IPS-NIHi7 (cell line): ENCODE measurements around the gene SPATC1L.
"Not testable (repeated sequence)": the region's sequence is repeated elsewhere in the genome, so short reads cannot be mapped to it uniquely, and the experiment has no call there.

ENCODE experiments used
- DNase-seq: peaks from one replicate; pipeline ENCODE4 v3.0.0; 2012; ENCODE audit warnings: mixed read lengths; ENCODE audit errors: extremely low spot score

SPATC1L gene

DNA sequence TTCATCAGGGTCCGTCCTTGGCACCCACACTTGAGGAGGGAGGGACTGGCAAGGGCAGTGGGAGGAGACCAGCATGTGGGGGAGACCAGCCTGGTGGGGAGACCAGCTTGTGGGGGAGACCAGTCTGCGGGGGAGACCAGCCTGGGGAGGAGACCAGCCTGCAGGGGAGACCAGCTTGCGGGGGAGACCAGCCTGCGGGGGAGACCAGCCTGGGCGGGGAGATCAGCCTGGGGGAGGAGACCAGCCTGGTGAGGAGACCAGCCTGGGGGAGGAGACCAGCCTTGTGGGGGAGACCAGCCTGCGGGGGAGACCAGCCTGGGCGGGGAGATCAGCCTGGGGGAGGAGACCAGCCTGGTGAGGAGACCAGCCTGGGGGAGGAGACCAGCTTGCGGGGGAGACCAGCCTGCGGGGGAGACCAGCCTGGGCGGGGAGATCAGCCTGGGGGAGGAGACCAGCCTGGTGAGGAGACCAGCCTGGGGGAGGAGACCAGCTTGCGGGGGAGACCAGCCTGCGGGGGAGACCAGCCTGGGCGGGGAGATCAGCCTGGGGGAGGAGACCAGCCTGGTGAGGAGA is 836 bp downstream of the SPATC1L start:
- peak; percentile 4 for DNase-seq

DNA sequence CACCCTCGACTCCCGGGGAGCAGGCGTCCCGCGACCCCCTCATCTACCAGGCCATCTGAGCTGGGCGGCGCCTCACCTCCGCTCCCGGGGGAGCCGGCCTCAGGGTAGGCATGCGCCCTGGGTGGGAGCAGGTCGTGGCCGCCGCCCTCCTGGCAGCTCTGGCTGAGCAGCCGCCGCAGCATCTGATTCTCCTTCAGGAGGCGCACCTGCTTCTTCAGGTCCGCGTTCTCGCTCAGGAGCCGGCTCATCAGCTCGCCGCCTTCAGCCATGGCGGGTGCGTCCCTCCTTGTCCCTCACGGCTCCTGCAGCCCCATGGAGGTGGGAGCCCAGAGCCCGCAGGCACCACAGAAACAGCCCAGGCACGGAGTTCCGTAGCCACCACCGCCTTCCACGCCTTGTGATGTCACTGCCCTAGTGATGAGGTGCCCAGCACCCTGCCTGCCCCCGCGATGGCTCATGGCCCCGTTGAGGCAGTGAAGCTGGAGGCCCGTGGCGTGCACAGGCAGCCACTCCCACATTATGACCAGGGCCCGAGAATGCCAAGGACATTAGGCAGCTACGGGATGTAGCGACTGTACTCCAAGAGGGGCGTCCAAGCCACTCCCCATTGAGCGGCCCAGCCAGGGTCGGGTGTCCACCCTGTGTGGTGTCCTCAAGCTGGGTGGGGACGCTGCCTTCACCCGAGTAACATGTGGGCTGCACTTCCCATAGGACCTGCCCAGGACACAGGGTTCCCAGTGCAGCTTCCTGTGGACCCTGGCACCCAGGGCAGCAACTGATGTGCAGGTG is 1.5 kb downstream of the SPATC1L start:
- peak; percentile 14 for DNase-seq

DNA sequence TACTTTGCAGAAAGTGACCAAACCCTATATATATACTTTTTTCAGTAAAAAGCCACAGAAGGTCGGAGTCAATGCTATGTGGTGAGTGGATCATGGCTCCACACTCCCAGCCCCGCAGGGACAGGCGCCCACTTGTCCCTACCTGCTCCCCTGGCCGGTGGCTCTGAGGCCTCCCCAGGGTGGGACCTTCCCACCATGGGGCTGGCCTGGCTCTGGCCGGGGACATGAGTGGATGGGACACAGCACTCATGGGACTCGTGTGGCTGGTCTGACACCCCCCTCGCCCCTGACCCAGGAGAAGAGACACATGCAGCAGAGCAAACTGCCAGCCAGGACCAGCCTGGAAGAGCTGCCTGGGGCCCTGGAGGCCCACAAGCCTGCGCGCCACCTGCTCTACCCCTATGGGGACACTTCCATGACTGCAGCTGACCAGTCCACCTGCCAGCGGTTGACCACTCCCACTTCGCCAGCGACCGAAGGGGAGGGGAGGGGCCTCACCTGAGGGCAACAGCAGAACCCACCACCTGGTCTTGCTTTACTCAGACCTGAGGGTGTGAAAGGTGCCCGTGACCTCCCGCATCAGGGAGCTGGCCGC is 2.2 kb downstream of the SPATC1L start:
- DNase-seq = peak; percentile 1

DNA sequence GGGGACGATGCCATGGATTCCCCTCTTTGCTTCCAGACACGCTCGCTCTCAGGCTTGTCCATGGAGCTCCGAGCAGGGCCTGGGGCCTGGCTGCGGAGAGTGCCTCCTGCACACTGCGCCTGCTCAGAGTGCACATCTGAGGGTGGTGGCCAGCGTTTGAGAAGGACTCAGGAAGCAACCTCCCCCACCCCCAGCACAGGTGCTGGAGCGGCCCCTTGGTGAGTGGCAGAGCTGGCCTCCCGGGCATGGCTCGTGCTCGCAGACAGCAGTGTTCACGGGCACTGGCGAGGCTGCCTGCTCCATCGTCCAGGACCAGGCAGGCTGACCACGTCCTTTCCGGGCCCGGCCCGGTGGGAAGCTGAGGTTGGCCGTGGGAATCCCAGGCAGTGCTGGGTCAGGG is 2.8 kb downstream of the SPATC1L start:
- DNase-seq = peak; percentile 3

DNA sequence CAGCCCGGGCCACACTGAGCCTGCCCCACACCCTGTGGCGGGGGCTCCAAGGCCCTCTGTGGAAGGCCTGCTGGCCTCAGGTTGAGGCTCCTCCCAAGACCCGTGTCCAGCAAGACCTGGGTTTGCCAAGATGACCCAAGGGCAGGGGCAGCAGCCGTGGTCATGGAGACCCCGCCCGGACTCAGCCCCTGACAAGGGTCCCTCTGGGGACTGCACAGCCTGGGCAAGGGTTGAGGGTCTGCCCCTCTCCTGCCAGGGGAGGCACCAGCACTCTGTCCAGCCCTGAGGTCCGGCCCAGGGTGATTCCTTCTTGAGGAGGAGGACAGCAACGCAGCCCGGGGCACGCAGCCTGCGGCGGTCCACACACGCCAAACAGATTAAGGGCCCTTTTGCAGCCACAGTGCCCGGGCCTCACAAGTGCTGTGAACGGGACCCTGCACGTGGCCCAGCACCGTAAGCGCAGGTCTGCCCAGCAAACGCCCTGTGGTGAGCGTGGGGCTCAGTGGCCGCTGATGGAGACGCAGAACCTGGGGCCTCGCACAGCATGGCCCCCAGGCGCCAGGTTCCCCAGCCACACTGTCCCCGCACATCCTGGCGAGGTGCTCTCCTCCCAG is 3.4 kb downstream of the SPATC1L start:
- no peak for DNase-seq

DNA sequence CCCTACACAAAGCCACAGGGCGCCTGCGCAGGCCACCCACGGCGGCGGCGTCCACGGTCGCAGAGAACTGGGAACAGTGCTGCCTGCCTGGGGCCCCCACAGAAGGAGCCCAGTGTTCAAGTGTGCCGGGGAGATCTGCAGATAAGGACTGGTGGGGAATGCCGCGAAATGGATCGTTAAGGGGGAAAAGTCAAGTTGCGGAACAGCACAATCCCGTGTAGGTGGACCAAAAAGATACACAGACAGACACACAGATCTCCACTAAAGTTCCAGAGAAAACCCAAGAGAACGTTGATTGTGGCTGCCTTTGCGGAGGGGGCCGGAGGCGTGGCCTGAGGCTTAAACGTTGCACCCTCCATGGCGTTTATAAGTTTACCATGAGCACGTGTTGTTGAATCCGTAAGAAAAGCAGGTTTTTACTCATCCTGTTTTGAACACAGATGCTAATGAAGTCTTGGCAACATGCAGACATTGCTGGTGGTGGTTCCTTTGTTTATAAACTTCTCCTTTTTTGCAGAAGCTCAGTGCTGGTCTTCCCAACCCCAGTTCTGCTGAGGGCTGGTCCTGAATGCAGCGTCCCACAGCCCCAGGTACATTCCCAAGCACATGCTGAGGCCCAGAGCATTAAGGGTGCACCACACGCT is 4.1 kb downstream of the SPATC1L start:
- DNase-seq = no peak

DNA sequence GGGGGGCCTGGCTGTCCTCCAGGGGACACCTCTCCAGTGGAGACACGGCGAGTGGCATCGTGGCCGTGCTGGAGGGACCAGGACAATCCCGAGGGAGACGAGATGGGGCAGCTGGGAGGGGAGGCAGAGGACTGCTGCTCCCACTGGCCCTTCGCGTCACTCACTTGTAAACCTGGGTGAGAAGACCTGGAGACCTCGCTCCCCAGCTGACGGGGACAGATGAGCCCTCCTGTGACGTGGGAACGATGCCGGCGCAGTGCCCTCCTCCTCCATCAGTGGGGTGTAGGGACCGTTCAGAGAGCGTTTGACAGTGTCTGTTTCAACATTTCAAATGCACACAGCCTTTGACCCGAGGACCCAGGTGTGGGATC is 4.6 kb downstream of the SPATC1L start:
- DNase-seq = peak; percentile 6

DNA sequence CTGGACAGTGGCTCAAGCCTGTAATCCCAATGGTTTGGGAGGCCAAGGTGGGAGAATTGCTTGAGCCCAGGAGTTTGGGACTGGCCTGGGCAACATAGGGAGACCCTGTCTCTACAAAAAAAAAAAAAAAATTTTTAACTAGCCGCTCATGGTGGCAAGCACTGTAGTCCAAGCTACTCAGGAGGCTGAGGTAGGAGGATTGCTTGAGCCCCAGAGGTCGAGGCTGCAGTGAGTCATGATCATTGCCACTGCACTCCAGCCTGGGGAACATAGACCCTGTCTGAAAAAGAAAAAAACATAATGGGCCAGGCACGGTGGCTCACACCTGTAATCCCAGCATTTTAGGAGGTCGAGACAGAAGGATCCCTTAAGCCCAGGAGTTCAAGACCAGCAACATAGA is 5.3 kb downstream of the SPATC1L start:
- no peak for DNase-seq

DNA sequence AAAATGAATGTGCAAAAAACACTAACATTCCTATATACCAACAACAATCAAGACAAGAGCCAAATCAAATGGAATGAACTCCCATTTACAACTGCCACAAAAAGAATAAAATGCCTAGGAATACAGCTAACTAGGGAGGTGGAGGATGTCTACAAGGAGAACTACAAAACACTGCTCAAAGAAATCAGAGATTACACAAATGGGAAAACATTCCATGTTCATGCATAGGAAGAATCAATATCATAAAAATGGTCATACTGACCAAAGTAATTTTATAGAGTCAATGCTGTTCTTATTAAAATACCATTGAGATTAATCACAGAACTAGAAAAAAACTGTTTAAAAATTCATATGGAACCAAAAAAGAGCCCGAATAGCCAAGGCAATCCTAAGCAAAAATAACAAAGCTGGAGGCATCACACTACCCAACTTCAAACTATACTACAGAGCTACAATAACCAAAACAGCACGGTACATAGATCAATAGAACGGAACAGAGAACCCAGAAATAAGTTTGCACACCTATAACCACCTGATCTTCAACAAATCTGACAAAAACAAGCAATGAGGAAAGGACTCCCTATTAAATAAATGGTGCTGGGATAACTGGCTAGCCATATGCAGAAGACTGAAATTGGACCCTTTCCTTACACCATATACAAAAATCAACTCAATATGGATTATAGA is 7.7 kb downstream of the SPATC1L start:
- DNase-seq = not testable (repeated sequence)

DNA sequence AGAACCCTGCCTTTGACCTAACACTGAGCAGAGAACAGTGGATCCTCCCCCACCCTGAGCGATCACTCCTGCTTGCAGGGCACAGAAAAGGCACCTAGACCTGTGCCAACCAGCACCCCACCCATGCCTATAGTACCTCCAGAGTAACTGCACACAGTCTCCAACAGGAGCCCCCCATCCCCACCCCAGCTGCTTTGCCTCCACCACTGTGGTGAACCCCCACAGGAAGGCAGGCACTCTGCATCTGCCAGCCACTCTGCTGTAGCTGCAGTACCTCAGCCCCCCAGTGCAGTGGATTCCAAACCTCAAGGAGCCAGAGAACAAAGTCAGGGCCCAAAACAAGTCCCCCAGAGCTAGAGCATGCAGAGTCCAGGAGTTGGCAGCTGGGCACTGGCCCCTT is 10.7 kb downstream of the SPATC1L start:
- no peak for DNase-seq

DNA sequence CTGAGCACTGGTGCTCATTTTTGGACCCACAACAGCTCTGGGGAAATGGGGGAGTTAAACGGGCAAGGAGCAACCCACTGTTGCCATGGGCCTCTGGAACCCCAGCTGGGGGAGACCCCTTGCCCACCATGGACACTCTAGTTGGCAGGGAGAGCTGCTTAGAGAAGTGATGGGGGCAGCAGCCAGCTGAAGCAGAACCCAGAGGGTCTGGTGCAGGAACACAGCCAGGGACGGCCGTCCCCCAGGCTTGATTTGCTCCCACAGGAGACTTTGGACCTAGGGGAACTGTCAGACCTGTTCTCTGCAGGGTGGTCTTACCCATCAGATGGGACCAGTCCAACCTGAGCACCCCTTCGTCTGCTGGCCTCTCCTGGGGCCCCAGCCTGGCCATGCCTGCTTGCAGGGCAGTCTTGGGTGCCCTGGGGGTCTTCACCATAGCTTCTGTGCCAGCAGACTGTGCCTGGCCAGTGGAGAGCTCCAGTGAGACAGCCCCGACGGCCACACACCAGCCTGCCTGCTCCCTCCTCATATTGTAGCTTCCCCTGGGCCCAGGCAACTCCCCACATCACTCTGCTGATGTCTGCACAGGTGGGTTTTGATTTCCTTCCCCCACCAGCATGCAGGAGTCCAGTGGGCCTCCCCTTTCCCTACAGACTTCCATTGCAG is 11.3 kb downstream of the SPATC1L start:
- DNase-seq = no peak

DNA sequence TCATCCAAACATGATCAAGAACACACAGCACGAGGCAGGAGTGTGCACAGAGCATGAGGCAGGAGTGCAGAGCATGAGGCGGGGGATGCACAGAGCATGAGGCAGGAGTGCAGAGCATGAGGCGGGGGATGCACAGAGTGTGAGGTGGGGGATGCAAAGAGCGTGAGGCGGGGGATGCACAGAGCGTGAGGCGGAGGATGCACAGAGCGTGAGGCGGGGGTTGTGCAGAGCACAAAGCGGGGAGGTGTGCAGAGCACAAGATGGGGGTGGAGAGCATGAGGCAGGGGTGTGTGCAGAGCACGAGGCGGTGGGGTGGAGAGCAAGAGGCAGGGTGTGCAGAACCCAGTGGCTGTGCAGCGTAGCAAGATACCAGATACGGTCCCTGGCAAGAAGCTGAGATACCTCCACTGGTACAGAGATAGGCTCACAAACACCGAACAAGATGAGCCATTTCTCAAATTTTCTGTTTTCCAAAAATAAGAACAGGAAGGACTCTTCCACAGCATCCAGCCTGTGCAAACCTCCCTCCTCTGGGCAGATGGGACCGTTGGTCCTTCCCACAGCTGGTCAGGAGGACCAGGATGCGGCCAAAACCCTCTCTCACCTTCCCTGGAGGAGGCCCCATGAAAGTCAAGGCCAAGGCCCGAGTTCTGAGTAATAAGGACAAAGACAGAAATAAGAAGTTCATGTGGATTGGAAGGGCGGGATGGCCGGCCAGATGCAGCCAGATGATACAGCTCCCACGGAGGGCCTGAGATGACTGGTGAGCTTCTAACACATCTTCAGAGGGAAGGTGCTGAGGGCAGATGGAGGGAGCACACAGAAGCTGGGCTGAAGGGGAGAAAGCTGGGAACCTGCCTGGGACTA is 12.0 kb downstream of the SPATC1L start:
- DNase-seq = no peak

DNA sequence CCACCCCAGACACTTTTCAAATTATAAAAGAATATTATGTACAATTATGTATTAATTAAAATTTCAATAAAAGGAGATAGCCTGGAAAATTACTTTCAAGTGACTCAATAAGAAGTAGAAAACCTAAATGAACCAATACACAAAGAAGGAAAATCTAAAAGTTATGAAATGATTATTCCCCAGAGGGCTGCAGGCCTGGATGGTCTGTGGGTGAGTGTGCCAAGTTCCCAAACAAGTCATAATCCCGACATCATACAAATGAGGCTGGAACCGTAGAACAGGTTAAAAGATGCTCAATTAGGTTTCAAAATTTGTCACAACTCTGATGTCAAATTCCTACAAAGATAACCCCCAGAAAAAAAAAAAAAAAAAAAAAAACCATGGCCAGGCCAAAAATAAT is 12.7 kb downstream of the SPATC1L start:
- DNase-seq = no peak

DNA sequence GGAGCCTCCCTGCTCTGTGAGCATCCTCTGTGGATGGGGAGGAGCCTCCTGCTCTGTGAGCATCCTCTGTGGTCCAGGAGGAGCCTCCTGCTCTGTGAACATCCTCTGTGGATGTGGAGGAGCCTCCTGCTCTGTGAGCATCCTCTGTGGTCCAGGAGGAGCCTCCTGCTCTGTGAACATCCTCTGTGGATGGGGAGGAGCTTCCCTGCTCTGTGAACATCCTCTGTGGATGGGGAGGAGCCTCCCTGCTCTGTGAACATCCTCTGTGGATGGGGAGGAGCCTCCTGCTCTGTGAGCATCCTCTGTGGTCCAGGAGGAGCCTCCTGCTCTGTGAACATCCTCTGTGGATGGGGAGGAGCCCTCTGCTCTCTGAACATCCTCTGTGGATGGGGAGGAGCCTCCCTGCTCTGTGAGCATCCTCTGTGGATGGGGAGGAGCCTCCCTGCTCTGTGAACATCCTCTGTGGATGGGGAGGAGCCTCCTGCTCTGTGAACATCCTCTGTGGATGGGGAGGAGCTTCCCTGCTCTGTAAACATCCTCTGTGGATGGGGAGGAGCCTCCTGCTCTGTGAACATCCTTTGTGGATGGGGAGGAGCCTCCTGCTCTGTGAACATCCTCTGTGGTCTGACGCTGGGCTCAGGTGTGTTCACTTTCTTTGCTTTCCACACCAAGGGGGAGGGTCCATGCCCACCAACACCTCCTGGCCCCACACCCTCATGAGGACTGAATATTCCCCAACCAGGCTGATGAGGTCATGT is 13.6 kb downstream of the SPATC1L start:
- DNase-seq = not testable (repeated sequence)

DNA sequence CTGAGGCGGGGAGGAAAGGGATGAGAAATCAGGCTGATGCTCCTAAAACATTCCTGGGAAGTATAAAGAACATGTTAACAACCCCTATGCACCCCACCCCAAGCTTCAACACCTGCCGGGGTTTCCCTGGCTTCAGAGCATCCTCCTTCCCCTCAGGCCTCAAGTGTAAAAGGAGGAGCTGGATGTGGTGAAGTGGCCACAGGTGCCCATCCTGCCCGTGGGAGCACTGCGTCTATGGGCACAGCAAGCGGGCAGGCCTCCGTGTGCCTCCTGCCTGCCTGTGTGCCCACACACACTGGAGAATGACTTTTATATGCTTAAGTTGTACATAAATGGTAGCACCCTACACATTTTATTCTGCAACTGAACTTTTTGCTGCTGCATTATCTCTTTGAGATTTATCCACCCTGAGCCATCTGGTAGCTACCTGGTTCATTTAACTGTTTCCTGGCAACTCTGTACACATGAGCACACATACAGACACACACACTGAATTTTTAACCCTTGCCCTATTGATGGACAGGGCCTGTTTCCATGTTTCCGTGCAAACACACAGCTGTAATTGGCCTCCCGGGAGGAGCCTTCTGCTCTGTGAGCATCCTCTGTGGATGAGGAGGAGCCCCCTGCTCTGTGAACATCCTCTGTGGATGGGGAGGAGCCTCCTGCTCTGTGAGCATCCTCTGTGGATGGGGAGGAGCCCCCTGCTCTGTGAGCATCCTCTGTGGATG is 15.4 kb downstream of the SPATC1L start:
- no peak for DNase-seq

DNA sequence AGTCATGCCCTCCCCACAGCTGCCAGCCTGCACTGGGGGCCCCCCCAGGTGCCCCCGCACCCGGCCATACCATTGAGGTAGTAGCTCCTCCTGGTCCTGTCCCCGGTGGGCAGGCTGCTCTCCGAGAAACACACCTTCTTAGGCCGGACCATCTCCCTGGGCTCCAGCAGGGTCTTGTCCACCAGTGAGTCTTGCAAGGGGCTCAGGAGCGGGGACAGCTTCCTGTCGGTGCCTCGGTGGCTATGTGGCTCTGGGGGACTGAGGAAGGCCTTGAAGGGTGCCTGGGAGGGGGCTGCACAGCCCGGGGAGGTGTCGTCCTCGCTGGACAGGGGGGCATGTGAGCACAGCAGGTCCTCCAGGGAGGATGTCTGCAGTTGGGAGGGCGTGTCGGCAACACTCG is 16.0 kb downstream of the SPATC1L start:
- DNase-seq = no peak

DNA sequence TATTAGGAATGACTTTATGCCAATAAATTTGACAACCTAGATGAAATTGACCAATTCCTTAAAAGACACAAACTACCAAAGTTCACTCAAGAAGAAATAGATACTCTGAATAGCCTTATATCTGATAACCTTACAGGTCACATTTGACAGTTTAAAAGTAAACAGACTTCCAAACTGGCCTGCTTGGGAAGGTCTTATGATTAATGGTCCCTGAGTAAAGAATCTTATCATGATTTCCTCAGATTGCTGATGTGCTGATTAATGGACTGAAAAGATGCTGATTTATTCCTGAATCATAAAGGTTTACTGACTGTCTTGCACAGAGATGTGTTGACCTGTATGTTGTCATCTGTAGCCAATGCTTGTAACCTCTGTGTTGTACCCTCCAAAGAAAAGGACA is 19.2 kb downstream of the SPATC1L start:
- no peak for DNase-seq

DNA sequence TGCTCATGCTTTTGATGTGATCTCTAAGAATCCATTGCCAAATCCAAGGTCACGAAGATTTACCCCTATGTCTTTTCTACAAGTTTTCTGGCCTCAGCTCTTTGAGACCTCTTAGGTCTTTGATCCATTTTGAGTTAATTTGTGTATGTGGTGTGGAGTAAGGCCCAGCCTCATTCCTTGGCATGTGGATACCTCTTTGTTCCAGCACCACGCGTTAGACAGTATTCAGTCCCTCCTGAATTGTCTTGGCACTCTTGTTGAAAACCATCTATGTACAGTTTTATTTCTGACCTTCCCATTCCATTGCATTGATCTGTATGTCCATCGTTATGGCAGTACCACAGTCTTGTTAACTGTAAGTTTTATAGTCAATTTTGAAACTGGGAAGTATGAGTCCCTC is 20.9 kb downstream of the SPATC1L start:
- DNase-seq = no peak
